NT2/D1 (cell line): Measurements from ENCODE around the gene INTS4.

ENCODE experiments used
- SUZ12 ChIP-seq: IDR thresholded peaks from 2 replicates; pipeline ENCODE4 v1.6.1; 2011; ENCODE audit not compliant: insufficient read length, insufficient read depth; ENCODE audit errors: extremely low read depth
- YY1 ChIP-seq: IDR thresholded peaks from 2 replicates; pipeline ENCODE4 v1.6.1; 2011; ENCODE audit not compliant: insufficient read length, insufficient read depth
- ZNF274 ChIP-seq: IDR thresholded peaks from 2 replicates; pipeline ENCODE4 v1.6.1; 2011; ENCODE audit warnings: mild to moderate bottlenecking, low read depth, low read length

GRCh38 chr11:77882396-77882795 lies 112.1 kb downstream of the INTS4 start:
- TF ChIP-seq YY1 (no peak), ZNF274 (no peak), SUZ12 (no peak)
